H1 (cell line): ENCODE results near the gene ARHGAP26. TPM values are rescaled to one million over a fixed set of nuclear protein-coding genes. Genes with fewer than 3 reads are reported as not detected.

Source experiments
- CTCF ChIA-PET: fragments of 300-600 bp; sonication (Branson Sonifier 250); formaldehyde crosslinking; loops from one replicate; lab custom pipeline; 2021; ENCODE audit not compliant: partially characterized antibody; lab: Charles Lee
- POLR2A ChIA-PET: fragments of 300-600 bp; sonication (Branson Sonifier 250); formaldehyde crosslinking; loops from one replicate; lab custom pipeline; 2021; ENCODE audit warnings: inconsistent platforms; ENCODE audit not compliant: partially characterized antibody; lab: Charles Lee
- DNase-seq, 2 experiments: peaks; one replicate each; pipeline versions ENCODE4 v3.0.0 to v3.0.0-alpha.2; 2010 to 2022; ENCODE audit warnings: low spot score in 2 of 2, low read depth in 1 of 2, mixed read lengths in 1 of 2
- FAIRE-seq: peaks from 2 replicates; lab custom pipeline; 2011; peaks lifted over from hg19 to GRCh38; lab: Jason Lieb, UNC
- H2AFZ ChIP-seq: 2 replicates; pipeline ENCODE4 v1.8.1; 2012; ENCODE audit warnings: low read length, inconsistent platforms
- H2AK5ac ChIP-seq: 2 replicates; pipeline ENCODE4 v1.6.1; 2013; ENCODE audit warnings: low read depth, low read length
- H2BK120ac ChIP-seq: replicated peaks from 2 replicates; pipeline ENCODE3; 2013; ENCODE audit warnings: low read depth, low read length, inconsistent platforms
- H2BK12ac ChIP-seq: 2 replicates; pipeline ENCODE4 v1.6.1; 2013; ENCODE audit warnings: low read depth, low read length
- H2BK15ac ChIP-seq: 2 replicates; pipeline ENCODE4 v1.6.1; 2013; ENCODE audit warnings: low read length
- H2BK20ac ChIP-seq: 2 replicates; pipeline ENCODE4 v1.6.1; 2013; ENCODE audit warnings: low read length
- H2BK5ac ChIP-seq: 2 replicates; pipeline ENCODE4 v1.6.1; 2013; ENCODE audit warnings: low read depth, low read length
- H3K14ac ChIP-seq: 2 replicates; pipeline ENCODE4 v1.6.1; 2013; ENCODE audit warnings: inconsistent platforms; ENCODE audit not compliant: insufficient read length
- H3K18ac ChIP-seq: 2 replicates; pipeline ENCODE4 v1.6.1; 2013; ENCODE audit warnings: low read length; ENCODE audit errors: extremely low read depth
- H3K23ac ChIP-seq: 2 replicates; pipeline ENCODE4 v1.6.1; 2013; ENCODE audit warnings: inconsistent platforms; ENCODE audit not compliant: insufficient read length
- H3K23me2 ChIP-seq: 2 replicates; pipeline ENCODE4 v1.6.1; 2013; ENCODE audit warnings: low read depth, low read length
- H3K27ac ChIP-seq: 2 replicates; pipeline ENCODE4 v1.6.1; 2011; ENCODE audit warnings: low read depth, low read length, inconsistent platforms
- H3K27me3 ChIP-seq, 4 experiments: replicated peaks in 1 of 4; 1 replicate in 1 of 4; 2 replicates in 3 of 4; pipeline versions ENCODE4 v1.6.1 to v1.8.1; 2011 to 2013; ENCODE audit warnings: low read length in 3 of 4, mild to moderate bottlenecking in 3 of 4, inconsistent platforms in 2 of 4, mixed read lengths in 2 of 4, moderate library complexity in 1 of 4; ENCODE audit not compliant: control insufficient read depth in 3 of 4, insufficient read depth in 3 of 4; ENCODE audit errors: extremely low read depth in 1 of 4
- H3K36me3 ChIP-seq, 4 experiments: 2 replicates each; pipeline versions ENCODE4 v1.6.1 to v1.8.1; 2011 to 2013; ENCODE audit warnings: mild to moderate bottlenecking in 4 of 4, low read length in 3 of 4, moderate library complexity in 2 of 4, control low read depth in 1 of 4, inconsistent platforms in 1 of 4; ENCODE audit not compliant: insufficient read depth in 4 of 4, control insufficient read depth in 2 of 4
- H3K4ac ChIP-seq: replicated peaks from 2 replicates; pipeline ENCODE3; 2013; ENCODE audit warnings: low read length, low read depth, mixed read lengths, inconsistent platforms; ENCODE audit not compliant: insufficient read length
- H3K4me1 ChIP-seq, 4 experiments: replicated peaks in 1 of 4; 1 replicate in 1 of 4; 2 replicates in 3 of 4; pipeline versions ENCODE4 v1.6.1 to v1.8.1; 2011 to 2013; ENCODE audit warnings: low read length in 3 of 4, inconsistent platforms in 2 of 4, mixed read lengths in 1 of 4; ENCODE audit not compliant: insufficient read depth in 4 of 4, control insufficient read depth in 3 of 4
- H3K4me2 ChIP-seq, 2 experiments: 2 replicates each; pipeline versions ENCODE4 v1.6.1 to v1.8.1; 2011 to 2013; ENCODE audit warnings: low read depth in 2 of 2, low read length in 2 of 2, control low read depth in 1 of 2, inconsistent platforms in 1 of 2, mild to moderate bottlenecking in 1 of 2; ENCODE audit not compliant: insufficient read depth in 1 of 2
- H3K4me3 ChIP-seq, 4 experiments: fragments of 200-600, 300-600 bp in 1 of 4; sonication (generic), shearing (Covaris generic), sonication (Bioruptor Twin) in 1 of 4; 2 replicates each; pipeline versions ENCODE4 v1.5.1 to v1.8.1; 2011 to 2016; ENCODE audit warnings: low read length in 4 of 4, low read depth in 3 of 4, control low read depth in 2 of 4, inconsistent platforms in 2 of 4, mild to moderate bottlenecking in 2 of 4, mixed read lengths in 1 of 4, moderate library complexity in 1 of 4; ENCODE audit not compliant: insufficient read depth in 2 of 4; ENCODE audit errors: extremely low read depth in 1 of 4
- H3K56ac ChIP-seq: replicated peaks from 2 replicates; pipeline ENCODE3; 2013; ENCODE audit warnings: low read depth, mild to moderate bottlenecking, mixed read lengths, low read length, inconsistent platforms; ENCODE audit not compliant: insufficient read length
- H3K79me1 ChIP-seq: 2 replicates; pipeline ENCODE4 v1.6.1; 2013; ENCODE audit warnings: low read depth, low read length, control low read depth
- H3K79me2 ChIP-seq, 2 experiments: 2 replicates each; pipeline versions ENCODE4 v1.6.1 to v1.8.1; 2012 to 2013; ENCODE audit warnings: low read length in 2 of 2, mild to moderate bottlenecking in 2 of 2, inconsistent platforms in 1 of 2; ENCODE audit not compliant: insufficient read depth in 2 of 2, control insufficient read depth in 1 of 2
- H3K9ac ChIP-seq, 4 experiments: replicated peaks in 1 of 4; 1 replicate in 1 of 4; 2 replicates in 3 of 4; pipeline versions ENCODE4 v1.6.1 to v1.8.1; 2011 to 2013; ENCODE audit warnings: low read depth in 3 of 4, low read length in 3 of 4, control low read depth in 2 of 4, mild to moderate bottlenecking in 2 of 4, moderate library complexity in 2 of 4, inconsistent platforms in 1 of 4; ENCODE audit errors: extremely low read depth in 1 of 4
- H3K9me3 ChIP-seq, 2 experiments: 2 replicates each; pipeline versions ENCODE4 v1.6.1 to v1.8.1; 2012 to 2013; ENCODE audit warnings: mild to moderate bottlenecking in 2 of 2, moderate library complexity in 2 of 2, control low read depth in 1 of 2, inconsistent platforms in 1 of 2, low read depth in 1 of 2, low read length in 1 of 2, mixed read lengths in 1 of 2; ENCODE audit not compliant: insufficient read depth in 2 of 2
- H4K20me1 ChIP-seq, 2 experiments: replicated peaks in 1 of 2; 2 replicates each; pipeline versions ENCODE3 to v1.8.1; 2011 to 2013; ENCODE audit warnings: inconsistent platforms in 2 of 2, low read length in 2 of 2, mild to moderate bottlenecking in 1 of 2; ENCODE audit not compliant: insufficient read depth in 2 of 2, control insufficient read depth in 1 of 2
- H4K5ac ChIP-seq: 2 replicates; pipeline ENCODE4 v1.6.1; 2013; ENCODE audit warnings: low read length, low read depth, mixed read lengths, inconsistent platforms; ENCODE audit not compliant: insufficient read length
- H4K8ac ChIP-seq: 2 replicates; pipeline ENCODE4 v1.8.0; 2013; ENCODE audit warnings: mild to moderate bottlenecking, moderate library complexity, low read length, inconsistent platforms; ENCODE audit not compliant: insufficient read depth; ENCODE audit errors: extremely low read depth
- H4K91ac ChIP-seq: replicated peaks from 2 replicates; pipeline ENCODE3; 2013; ENCODE audit warnings: low read length, mixed read lengths, inconsistent platforms; ENCODE audit not compliant: insufficient read length
- MAFK ChIP-seq: IDR thresholded peaks from 2 replicates; pipeline ENCODE4 v1.6.1; 2012; ENCODE audit warnings: low read depth, mild to moderate bottlenecking, improper control_type of control experiment, low read length
- SIRT6 ChIP-seq: IDR thresholded peaks from one replicate; pipeline ENCODE4 v1.7.1; 2012; ENCODE audit warnings: low read length, inconsistent platforms
- WGBS, 2 experiments: shearing (Covaris generic) in 1 of 2; methylation state at CpG; one replicate each; pipeline versions ENCODE4 v1.1.6 to v1.1.7; 2013 to 2015; ENCODE audit warnings: low lambda C conversion rate in 2 of 2, mixed read lengths in 2 of 2, inconsistent platforms in 1 of 2, low coverage in 1 of 2, missing lambda C conversion rate in 1 of 2; ENCODE audit not compliant: insufficient replicate concordance in 2 of 2, insufficient coverage in 1 of 2, insufficient read length in 1 of 2; ENCODE audit errors: extremely low coverage in 1 of 2, missing lambda C conversion rate in 1 of 2; 5-methylcytosine and 5-hydroxymethylcytosine counted together
- polyA plus RNA-seq, 7 experiments: library from polyadenylated mRNA; depleted of rRNA in 3 of 7; stranded (reverse) in 5 of 7; unstranded in 2 of 7; fragments of >200 nt in 5 of 7; fragments of 200-250 nt in 2 of 7; gene quantifications; 1 replicate in 5 of 7; 2 replicates in 1 of 7; 4 replicates in 1 of 7; pipeline versions ENCODE4 v1.2.1 to v1.2.3, GENCODE V29; 2011 to 2013; ENCODE audit warnings: missing spikeins in 2 of 7, mixed read lengths in 2 of 7
- total RNA-seq: library from RNA; stranded (reverse); fragmentation: NEBNext Ultra II Directional; extraction: Animal tissue kit (Norgen Biotek cat#: 25700); gene quantifications from 2 replicates; pipeline ENCODE4 v1.2.1, GENCODE V29; 2021

The ARHGAP26 gene
- total and polyA plus RNA-seq, 2 of the 8 experiments (the other 6 are each of a cell fraction or from before 2014, with no cell fraction given), result 7.1 to 24.8 TPM

- Histone ChIP-seq H3K9ac (no peak overlapping the region), H3K23ac (no peak overlapping the region), H3K36me3 (peaks cover 0 to 12% (median 2%) of the 10 kb centered on the region in 4 experiments; a peak in 2 of 8 replicates), H3K23me2 (no peaks in the 10 kb centered on the region), H3K4me2 (no peak overlapping the region), H3K4me3 (no peak overlapping the region), H4K20me1 (no peaks in the 10 kb centered on the region), H2BK20ac (no peak overlapping the region), H3K14ac (no peak overlapping the region), H3K56ac (no peak overlapping the region), H4K91ac (no peak overlapping the region), H2BK15ac (no peak overlapping the region), H3K79me2 (no peaks in the 10 kb centered on the region), H4K8ac (no peak overlapping the region), H3K9me3 (peaks cover 3% of the 10 kb centered on the region in 2 experiments; a peak in 3 of 4 replicates), H4K5ac (no peak overlapping the region), H3K18ac (no peak overlapping the region), H2BK5ac (no peak overlapping the region), H3K27me3 (no peaks in the 10 kb centered on the region), H3K4ac (no peak overlapping the region), H2BK120ac (no peak overlapping the region), H2AK5ac (no peak overlapping the region), H3K79me1 (no peaks in the 10 kb centered on the region), H3K4me1 (no peaks in the 10 kb centered on the region), H2AFZ (no peak overlapping the region), H3K27ac (no peak overlapping the region), H2BK12ac (no peak overlapping the region)
- POLR2A ChIA-PET, result no interaction called here
- DNase-seq (no peak), FAIRE-seq (no peak)
- CTCF ChIA-PET, result interaction anchor here (0.6 to 2.2 kb wide), 5 partner anchors 8 to 37 kb away, joined by 3 to 5 read pairs (median 4); no protein-coding TSS in a partner anchor
- 86% methylated on average over 3 of the region's 3 CpGs; no CpG with 5 or more reads in 1 of the 2 experiments for WGBS, 2 experiments
- TF ChIP-seq MAFK (peak; percentile 83), SIRT6 (no peak)
These were observed 356.2 kb downstream of the ARHGAP26 start for GRCh38 chr5:143126174-143127019.
